Measurements from ENCODE around the gene HPCAL1. TPM values are rescaled to one million over a fixed set of nuclear protein-coding genes. Genes with fewer than 3 reads are reported as not detected.
"Not testable (repeated sequence)": the region's sequence is repeated elsewhere in the genome, so short reads cannot be mapped to it uniquely, and the experiment has no call there.

Gene HPCAL1
- total and polyA plus RNA-seq, 2 donors (not counting 3 experiments of a cell fraction or from before 2014, with no cell fraction given), result 56.5 to 77.4 TPM

- no peaks in the 10 kb centered on the region for H3K27me3 ChIP-seq (ENCODE audit: control insufficient read depth in 2 of 2, insufficient read depth in 2 of 2, low read length in 2 of 2)
- no peak overlapping the region for H2AFZ ChIP-seq (ENCODE audit: low read depth, low read length)
- ChIA-PET POLR2A (no interaction called here), CTCF (interaction anchor here (1.1 kb wide), 1 partner anchor 9 kb away, joined by 3 read pairs; the partner anchor contains the start of gene HPCAL1)
- no peaks in the 10 kb centered on the region for H3K9me3 ChIP-seq (replicated peaks; ENCODE audit: control insufficient read depth, insufficient read depth, low read length)
- FAIRE-seq (no peak), DNase-seq (ENCODE audit: low read depth, low spot score) (no peak)
- H3K4me1 ChIP-seq (ENCODE audit: control insufficient read depth, extremely low read depth, insufficient read depth, low read length), result peaks cover 14% of the 10 kb centered on the region
- intact Hi-C loops (cut with micrococcal nuclease) (no loop called here), dilution Hi-C loops (cut with MboI; ENCODE audit: extremely low pct_ligation_motif_present, low sequenced_read_pairs) (no loop called here)
- H3K4me2 ChIP-seq (ENCODE audit: insufficient read depth, low read length), result no peak overlapping the region
- no peaks in the 10 kb centered on the region for H3K79me2 ChIP-seq (ENCODE audit: control insufficient read depth, insufficient read depth, low read length)
- no TSS peak for BruUV-seq (replicated peaks)
- no peak for TF ChIP-seq EZH2 (IDR thresholded peaks at IDR 0.05; ENCODE audit: borderline replicate concordance, low read depth, low read length, severe bottlenecking)
- no peak for TF ChIP-seq FOS (IDR thresholded peaks at IDR 0.05; ENCODE audit: borderline replicate concordance, insufficient read depth, low read length)
- no peak for TF ChIP-seq JUN (IDR thresholded peaks at IDR 0.05; ENCODE audit: borderline replicate concordance, insufficient read depth, insufficient read length, low read depth)
- TF ChIP-seq POLR2AphosphoS5 (IDR thresholded peaks at IDR 0.05; ENCODE audit: insufficient read depth, low read depth, low read length), result no peak
- TF ChIP-seq MAX (IDR thresholded peaks at IDR 0.05; ENCODE audit: insufficient read depth, insufficient read length), result no peak
- TF ChIP-seq CTCF (IDR thresholded peaks at IDR 0.05; ENCODE audit: extremely low read depth in 1 of 2, insufficient read depth in 1 of 2, low read depth in 1 of 2, low read length in 2 of 2), result no peak
- no peak for TF ChIP-seq MYC (IDR thresholded peaks at IDR 0.05; ENCODE audit: low read depth, low read length)
- TF ChIP-seq POLR2A (IDR thresholded peaks at IDR 0.05; ENCODE audit: low read depth, low read length), result no peak
- TF ChIP-seq GATA2 (IDR thresholded peaks at IDR 0.05; ENCODE audit: insufficient read depth, insufficient read length, low read depth, low read length), result no peak
- no peaks in the 10 kb centered on the region for H3K9me1 ChIP-seq (replicated peaks; ENCODE audit: control insufficient read depth, extremely low read depth, insufficient read depth, low read length)
- no peak overlapping the region for H3K4me3 ChIP-seq (replicated peaks in 1 of 3; ENCODE audit: insufficient read depth in 1 of 3, low read depth in 1 of 3, low read length in 3 of 3)
- no peak overlapping the region for H3K27ac ChIP-seq (ENCODE audit: insufficient read depth, low read depth, low read length)
- H3K9ac ChIP-seq (replicated peaks; ENCODE audit: extremely low read depth, insufficient read depth, low read length), result no peak overlapping the region
- no peaks in the 10 kb centered on the region for H4K20me1 ChIP-seq (replicated peaks; ENCODE audit: control insufficient read depth, extremely low read depth, insufficient read depth, low read length)
- no peaks in the 10 kb centered on the region for H3K36me3 ChIP-seq (ENCODE audit: control insufficient read depth in 2 of 2, extremely low read depth in 1 of 2, insufficient read depth in 2 of 2, low read length in 2 of 2)
These were observed 8.6 kb upstream of the HPCAL1 start for GRCh38 chr2:10294077-10294476.

GRCh38 chr2:10295649-10296048 lies 7.1 kb upstream of the HPCAL1 start:
- H3K4me2 ChIP-seq (ENCODE audit: insufficient read depth, low read length); DNase-seq (ENCODE audit: low read depth, low spot score); intact Hi-C loops (cut with micrococcal nuclease); H3K4me3 ChIP-seq (replicated peaks in 1 of 3; ENCODE audit: insufficient read depth in 1 of 3, low read depth in 1 of 3, low read length in 3 of 3); H3K9me3 ChIP-seq (replicated peaks; ENCODE audit: control insufficient read depth, insufficient read depth, low read length); dilution Hi-C loops (cut with MboI; ENCODE audit: extremely low pct_ligation_motif_present, low sequenced_read_pairs); H4K20me1 ChIP-seq (replicated peaks; ENCODE audit: control insufficient read depth, extremely low read depth, insufficient read depth, low read length); H3K9me1 ChIP-seq (replicated peaks; ENCODE audit: control insufficient read depth, extremely low read depth, insufficient read depth, low read length); H3K27ac ChIP-seq (ENCODE audit: insufficient read depth, low read depth, low read length); FAIRE-seq; H3K27me3 ChIP-seq (ENCODE audit: control insufficient read depth in 2 of 2, insufficient read depth in 2 of 2, low read length in 2 of 2); H2AFZ ChIP-seq (ENCODE audit: low read depth, low read length); BruUV-seq (replicated peaks); POLR2A ChIA-PET; H3K36me3 ChIP-seq (ENCODE audit: control insufficient read depth in 2 of 2, extremely low read depth in 1 of 2, insufficient read depth in 2 of 2, low read length in 2 of 2); H3K79me2 ChIP-seq (ENCODE audit: control insufficient read depth, insufficient read depth, low read length); H3K9ac ChIP-seq (replicated peaks; ENCODE audit: extremely low read depth, insufficient read depth, low read length): not testable (repeated sequence)
- CTCF ChIA-PET, result interaction anchor here (1.6 kb wide), 1 partner anchor 9 kb away, joined by 10 read pairs; no protein-coding TSS in a partner anchor
- peaks cover 14% of the 10 kb centered on the region for H3K4me1 ChIP-seq (ENCODE audit: control insufficient read depth, extremely low read depth, insufficient read depth, low read length)

All from endothelial cell of umbilical vein (primary cell).